HG02588 (cell line): ENCODE data around the gene IMPDH1.

Source experiments
- ATAC-seq: cut with Tn5 transposase; IDR thresholded peaks from one replicate; pipeline ENCODE4 v1.9.1; 2021; ENCODE audit warnings: mild to moderate bottlenecking, moderate library complexity; ENCODE audit not compliant: unreplicated experiment

Gene IMPDH1

DNA sequence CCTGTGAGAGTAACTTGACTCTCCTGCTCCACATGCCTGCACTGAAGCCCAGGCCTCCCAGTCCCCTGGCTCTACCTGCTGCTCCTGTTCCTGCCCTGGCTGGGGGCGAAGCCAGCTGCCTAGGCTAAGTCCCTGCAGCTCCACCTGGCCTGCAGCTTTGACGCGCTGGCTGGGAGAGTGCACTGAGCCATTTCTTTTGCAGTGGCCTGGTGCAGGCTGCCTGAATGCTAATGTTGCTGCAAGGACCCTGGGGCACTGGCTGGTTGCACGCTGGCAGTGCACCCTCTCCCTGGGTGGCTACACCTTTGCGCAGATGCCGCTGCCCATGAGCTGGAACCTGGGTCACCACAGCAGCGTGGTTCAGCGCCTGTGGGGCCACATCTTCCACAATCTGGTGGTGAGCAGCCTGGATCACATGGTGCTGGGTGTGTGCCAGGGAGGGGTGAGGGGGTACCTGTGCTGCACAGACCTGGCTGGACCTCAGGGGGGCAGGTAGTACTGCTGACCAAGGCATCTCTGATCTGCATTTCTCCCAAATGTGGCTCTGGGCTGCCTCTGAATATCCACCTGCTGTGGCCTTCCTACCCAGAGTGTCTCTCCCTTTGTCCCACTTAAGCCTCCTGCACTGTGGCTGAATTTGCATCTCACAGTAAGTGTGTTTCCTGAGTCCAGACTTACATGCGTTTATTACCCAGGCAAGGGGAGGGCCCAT is 20.0 kb downstream of the IMPDH1 start:
- ATAC-seq: no peak

DNA sequence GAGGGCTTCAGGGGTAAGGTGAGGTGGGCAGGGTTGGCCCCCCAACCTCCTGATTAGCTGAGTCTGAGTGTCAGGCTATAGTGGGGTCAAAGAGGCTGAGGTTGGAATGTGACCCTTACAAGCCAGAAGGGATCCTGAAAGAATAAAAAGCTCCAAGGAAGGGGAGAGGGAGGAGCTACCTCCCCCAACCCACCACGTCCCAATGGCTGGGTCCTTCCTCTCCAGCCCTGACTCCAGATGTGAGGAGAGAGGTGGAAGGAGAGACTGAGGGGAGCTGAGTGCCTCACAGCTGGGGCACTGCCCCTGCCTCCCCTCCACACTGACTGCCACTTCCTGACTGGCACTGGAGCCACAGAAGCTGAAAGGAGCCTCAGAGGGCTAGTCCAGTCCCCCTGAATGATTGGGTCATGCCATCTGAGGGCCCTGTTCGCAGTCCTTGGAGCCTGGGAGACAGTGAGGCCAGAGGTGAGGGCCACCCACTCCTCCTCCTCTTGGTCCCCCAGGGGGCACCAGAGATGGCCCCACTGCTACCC is 20.6 kb downstream of the IMPDH1 start:
- ATAC-seq: no peak

DNA sequence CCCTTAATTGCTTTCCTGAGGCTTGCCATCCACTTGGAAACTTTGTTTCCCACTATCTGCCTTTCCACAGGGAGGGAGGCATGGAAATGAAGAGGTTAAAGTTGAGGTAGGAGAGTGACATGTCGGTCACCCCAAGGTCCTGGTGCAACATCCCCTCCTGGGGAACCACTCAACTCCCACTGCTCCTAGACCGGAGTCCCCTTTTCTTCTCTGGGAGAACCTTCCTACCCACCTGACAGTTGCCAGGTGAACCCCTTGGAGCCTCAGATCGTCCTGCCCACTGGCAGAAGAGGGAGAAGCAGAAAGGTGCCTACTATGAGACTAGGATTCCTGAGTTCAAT is 21.7 kb downstream of the IMPDH1 start:
- ATAC-seq: no peak

DNA sequence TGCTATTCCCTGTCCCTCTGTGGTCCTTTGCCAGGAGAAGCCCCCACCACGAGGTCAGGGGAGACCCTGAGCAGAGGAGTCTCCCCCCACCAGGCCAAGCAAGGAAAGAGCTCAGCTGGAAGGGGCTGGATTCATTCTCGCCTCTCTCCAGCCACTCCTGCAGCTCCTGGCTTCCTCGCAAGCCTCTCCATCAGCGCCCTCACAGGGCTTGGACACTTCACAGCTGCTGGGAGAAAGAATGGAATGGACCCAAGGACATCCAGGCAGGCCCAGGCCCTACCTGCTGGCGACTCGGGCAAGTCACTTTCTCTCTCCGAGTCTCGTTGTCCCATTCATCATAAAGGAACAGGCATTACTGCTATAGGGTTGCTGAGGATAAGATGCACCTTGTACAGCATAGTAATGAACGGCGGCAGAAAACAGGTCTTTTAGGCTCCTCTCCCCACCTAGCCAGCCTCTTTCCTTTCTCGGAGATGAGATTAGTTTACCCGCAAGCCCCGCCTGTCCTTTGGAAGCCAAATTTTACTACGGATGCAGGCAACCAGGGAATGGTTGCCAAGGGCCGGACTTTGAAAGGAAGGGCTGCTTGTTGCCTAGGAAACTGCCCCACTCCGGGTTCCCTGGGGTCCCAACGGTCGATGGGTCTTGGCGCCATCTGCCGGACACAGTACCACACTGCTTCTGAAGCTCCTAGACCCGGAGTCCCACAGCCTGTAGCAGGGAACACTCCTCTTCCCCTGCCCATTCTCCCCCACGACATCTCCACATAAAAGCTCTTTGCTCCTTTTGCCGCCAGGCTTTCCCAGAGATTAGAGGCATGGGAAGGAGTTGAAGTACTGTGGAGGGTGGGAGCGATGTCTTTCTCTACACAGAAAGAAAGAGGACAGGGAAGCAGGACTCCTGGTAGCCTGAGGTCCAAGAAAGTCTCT is 22.3 kb downstream of the IMPDH1 start:
- peak; percentile 71 for ATAC-seq

DNA sequence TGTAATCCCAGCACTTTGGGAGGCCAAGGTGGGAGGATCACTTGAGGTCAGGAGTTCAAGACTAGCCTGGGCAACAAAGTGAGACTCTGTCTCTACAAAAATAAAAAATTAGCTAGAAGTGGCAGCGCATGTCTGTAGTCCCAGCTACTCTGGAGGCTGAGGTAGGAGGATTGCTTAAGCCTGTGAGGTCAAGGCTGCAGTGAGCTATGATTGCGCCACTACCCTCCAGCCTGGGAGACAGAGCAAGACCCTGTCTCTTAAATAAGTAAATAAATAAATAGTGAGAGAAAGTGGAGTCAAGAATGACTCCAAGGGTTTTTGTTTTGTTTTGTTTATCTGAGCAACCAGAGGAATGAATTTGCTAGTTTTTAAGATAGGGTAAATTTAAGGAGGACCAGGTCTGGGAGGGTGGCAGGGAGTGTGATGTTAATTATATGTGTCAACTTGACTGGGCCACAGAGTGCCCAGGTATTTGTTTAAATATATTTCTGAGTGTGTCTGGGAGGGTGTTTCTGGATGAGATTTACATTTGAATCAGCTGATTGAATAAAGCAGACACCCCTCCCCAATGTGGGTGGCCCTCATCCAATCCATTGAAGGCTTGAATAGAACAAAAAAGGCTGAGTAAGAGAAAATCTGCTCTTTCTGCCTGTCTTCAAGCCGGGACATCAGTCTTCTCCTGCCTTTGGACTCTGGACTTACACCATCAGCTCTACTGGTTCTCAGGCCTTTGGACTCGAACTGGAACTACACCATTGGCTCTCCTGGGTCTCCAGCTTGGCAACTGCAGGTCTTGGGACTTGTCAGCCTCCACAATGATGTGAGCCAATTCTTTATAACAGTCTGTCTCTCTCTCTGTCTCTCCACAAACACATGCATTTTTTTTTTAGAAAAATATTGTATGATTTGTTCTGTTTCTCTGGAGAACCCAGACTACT is 23.5 kb downstream of the IMPDH1 start:
- ATAC-seq: no peak

DNA sequence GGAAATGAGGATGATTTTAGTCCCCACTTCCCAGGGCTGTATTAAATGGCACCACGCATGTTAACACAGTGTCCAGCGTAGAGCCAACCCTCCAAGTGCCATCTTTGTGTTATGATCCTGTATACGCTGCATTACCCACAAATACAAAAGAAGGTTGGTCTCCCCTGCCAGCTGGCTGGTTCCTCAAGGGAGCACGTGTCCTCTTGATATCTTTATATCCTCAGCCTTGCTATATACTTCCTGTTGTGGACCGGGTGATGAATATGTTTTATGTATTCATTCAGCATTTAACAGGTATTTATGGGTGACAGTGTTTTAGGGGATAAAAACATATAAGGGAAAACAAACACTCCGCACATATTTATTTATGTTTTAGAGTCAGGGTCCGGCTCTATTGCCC is 25.1 kb downstream of the IMPDH1 start:
- no peak for ATAC-seq

DNA sequence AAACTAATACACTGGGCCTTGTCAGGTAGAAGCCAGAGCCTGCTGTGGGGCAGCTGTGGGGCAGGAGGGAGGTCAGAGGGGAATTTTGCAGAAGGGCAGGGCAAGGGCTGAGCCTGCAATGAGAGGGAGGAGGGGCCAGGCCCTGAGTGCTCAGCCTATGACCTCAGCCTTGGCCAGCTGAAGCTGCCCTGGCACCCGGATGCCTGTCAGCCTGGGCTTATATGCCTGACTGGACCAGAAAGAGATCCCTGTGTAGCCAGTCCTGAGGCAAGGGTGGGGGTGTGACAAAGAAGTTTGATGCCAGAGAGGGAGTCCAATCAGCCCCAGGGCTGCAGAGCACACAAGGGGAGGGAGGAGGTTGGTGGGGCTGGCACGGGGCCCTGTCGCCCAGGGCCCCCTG is 26.0 kb downstream of the IMPDH1 start:
- no peak for ATAC-seq

DNA sequence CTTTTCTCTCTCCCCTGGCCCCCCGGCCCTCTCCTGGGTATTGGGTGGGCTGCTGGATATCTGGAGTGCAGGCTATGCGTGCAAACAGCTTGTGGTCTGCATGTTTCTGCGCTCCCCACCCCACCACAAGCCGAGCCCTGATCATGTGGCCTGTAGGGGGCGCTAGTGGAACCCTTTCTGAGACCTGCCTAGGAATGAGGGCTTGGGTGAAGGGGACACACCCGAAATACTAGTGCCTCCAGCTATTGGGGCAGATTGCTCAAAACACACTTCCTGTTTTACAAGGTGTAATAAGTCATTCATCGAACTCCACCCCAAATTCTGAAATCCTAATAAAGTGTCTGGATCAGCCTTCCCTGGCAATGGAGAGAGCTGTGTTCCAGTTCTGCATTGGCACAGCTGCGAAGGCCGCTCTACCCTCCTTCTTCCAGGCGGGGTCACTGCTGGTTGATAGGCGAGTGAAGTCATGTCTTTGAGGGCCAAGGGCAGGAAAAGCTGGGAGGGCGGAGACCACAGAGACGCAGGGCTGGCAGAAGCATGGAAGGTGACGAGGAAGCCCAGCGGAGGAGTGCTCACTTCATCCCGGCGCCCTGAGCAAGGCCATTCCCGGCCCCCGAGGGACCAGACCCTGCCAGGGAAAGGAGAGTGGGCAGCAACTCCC is 28.5 kb downstream of the IMPDH1 start:
- no peak for ATAC-seq

DNA sequence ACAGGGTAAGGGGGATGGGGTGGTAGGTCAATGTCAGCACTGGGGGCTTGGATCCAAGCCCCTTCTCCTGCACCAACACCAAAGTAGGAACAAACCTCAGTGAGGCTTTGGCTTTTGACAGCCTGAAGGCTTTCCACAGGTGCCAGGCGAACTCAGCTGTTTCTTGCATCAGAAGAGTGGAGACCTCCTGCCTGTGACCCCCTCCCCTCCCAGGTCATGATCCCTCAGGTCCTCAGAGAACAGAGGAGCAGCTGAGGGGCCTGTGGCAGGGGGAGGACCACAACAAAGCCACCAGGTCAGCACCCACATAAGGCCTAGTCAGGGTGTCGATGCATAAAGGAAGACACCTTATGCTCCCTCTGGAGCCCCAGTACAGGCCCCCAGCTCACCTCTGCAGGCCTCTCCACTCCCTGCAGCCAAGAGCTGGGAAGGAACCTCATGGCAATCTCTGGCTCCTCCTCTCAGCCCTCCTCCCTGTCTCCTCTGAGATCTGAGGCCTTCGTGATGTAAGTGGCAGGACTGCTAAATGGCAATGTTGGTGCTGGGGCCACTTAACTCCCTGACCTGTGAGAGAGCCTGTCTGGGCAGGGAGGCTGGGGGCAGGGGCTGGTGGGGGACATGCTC is 29.2 kb downstream of the IMPDH1 start:
- ATAC-seq: no peak

DNA sequence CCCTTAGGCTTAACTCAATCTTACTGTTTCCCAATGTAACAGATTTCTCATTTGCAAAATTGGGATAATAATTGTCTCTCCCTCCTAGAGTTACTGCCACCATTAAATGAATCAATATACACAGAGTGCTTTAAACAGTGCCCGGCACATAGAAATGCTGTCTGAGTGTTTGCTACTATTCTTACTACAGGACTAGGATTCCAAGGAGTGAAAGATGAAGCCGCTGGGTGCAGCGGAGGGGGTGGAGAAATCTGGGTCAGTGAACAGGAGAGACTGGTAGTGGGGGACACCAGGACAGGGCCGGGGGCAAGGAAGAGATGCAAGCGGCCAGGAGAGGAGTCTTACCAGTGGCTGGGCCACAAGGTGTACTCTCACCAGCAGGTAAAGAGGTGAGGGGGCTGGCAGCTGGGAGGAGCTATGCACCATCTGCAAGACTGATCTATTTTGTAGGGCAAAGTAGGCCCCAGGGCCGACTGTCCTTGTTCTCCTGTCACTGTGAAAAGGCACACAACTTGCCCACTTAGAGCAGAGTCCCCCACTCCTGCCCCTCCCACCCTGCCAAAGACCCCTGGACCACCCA is 29.8 kb downstream of the IMPDH1 start:
- ATAC-seq: no peak

DNA sequence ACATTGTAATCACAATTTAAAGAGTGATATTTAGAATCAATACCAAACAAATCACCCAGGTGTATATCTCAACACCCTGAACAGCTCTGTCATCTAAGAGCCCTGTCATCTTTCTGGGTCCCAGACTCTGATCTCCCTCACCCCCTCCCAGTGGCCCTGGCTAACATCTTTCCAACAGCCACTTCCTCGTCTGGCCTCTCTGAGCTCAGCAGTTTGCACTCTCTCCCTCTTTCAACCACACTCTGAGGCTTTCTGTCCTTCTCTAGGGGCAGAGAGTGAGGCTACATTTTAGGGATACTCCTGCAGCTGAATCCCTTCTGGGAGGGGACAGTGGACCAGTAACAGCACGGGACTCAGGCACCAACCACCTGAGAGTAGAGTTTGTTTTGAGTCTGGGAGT is 31.1 kb downstream of the IMPDH1 start:
- no peak for ATAC-seq

DNA sequence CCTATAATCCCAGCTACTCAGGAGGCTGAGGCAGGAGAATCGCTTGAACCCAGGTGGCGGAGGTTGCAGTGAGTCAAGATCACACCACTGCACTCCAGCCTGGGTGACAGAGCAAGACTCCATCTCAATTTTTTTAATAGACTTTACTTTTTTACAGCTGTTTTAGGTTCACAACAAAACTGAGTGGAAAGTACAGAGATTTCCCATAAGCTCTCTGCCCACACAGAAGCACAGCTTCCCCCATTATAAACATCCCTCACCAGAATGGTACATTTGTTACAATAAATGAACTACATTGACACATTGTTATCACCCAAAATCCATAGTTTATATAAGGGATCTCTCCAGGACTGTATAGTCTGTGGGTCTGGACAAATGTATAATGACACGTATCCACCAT is 33.7 kb downstream of the IMPDH1 start:
- no peak for ATAC-seq

DNA sequence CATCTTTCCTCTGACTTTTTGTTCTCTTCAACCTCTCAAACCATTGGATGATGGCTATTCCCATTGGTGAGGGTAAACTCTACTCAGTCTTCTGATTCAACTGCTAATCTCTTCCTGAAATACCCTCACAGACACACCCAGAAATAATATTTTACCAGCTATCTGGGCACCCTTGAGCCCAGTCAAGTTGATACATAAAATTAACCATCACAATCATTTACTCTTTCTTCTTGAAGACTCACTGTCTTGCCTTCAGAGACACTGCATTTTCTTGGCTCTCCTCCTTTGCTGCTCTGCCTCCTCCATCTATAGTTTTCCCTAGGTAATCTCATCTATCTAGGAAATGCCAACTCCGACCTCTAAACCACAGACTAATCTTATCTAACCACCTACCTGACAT is 35.7 kb downstream of the IMPDH1 start:
- no peak for ATAC-seq

DNA sequence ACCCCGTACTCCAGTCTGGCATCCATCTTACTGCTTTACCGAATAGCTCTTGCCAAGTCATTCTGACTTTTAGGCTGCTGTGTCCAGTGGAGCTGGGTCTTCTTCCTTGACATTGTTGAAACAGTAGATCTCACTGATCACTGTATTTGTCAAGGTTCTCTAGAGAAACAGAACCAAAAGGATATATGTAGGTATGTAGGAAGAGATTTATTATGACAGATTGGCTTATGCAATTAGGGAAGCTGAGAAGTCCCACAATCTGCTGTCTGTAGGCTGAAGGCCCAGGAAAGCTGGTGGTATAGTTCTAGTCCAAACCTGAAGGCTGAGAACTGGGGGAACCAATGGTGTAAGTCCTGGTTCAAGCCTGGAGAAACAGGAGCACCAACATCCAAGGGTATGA is 36.2 kb downstream of the IMPDH1 start:
- no peak for ATAC-seq

DNA sequence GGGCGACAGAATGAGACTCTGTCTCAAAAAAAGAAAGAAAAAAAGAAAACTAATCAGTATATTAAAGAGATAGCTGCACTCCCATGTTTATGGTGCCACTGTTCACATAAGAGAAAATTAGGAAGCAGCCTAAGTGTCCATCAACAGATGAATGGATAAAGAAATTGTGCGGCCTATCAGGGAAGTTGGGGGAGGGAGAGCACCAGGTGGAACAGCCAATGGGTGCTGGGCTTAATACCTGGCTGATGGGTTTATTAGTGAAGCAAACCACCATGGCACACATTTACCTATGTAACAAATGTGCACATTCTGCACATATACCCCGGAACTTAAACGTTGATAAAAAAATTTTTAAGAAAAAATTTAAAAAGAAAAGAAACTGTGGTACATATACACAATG is 39.3 kb downstream of the IMPDH1 start:
- ATAC-seq: no peak

DNA sequence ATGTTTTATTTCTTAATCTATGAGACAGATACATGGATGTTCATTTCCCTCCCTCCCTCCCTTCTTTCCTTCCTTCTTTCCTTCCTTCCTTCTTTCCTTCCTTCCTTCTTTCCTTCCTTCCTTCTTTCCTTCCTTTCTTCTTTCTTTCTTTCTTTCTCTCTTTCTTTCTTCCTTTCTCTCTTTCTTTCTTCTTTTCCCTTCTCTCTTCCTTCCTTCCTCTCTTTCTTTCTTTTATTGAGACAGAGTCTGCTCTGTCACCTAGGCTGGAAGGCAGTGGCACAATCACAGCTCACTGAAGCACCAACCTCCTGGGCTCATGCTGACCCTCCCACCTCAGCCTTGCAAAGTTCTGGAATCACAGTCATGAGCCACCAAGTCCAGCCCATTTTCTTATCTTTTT is 42.8 kb downstream of the IMPDH1 start:
- no peak for ATAC-seq

DNA sequence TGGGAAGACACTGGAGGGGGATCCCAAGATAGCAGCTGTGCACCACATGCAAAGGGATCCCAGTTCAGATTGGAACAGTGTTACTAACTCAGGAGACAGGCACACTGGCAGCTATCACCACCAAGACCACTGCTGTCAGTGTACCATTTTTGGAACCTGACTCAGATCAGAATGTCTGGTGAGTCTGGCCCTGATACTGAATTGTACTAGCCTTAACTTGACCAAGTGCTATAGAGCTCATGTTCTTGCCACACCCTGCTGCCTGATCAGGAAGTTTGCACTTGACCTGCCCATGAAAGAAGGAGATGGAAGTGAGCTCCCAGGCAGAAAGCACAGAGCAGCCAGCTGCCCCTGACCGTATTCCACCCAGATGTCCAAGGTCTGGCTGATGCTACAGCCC is 43.5 kb downstream of the IMPDH1 start:
- ATAC-seq: no peak

DNA sequence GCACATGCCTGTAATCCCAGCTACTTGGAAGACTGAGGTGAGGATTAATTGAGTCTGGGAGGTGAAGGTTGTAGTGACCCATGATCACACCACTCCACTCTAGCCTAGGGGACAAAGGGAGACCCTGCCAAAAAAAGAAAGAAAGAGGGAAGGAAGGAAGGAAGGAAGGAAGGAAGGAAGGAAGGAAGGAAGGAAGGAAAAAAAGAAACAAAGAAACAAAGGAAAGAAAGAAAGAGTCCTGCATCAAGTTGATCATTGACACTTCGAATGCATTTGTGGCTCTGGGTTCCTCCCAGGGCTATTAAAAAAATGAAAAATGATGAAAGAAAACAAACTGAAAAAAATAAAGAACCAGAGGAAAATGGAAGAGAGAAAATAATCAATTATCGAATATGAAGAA is 44.4 kb downstream of the IMPDH1 start:
- ATAC-seq: no peak

DNA sequence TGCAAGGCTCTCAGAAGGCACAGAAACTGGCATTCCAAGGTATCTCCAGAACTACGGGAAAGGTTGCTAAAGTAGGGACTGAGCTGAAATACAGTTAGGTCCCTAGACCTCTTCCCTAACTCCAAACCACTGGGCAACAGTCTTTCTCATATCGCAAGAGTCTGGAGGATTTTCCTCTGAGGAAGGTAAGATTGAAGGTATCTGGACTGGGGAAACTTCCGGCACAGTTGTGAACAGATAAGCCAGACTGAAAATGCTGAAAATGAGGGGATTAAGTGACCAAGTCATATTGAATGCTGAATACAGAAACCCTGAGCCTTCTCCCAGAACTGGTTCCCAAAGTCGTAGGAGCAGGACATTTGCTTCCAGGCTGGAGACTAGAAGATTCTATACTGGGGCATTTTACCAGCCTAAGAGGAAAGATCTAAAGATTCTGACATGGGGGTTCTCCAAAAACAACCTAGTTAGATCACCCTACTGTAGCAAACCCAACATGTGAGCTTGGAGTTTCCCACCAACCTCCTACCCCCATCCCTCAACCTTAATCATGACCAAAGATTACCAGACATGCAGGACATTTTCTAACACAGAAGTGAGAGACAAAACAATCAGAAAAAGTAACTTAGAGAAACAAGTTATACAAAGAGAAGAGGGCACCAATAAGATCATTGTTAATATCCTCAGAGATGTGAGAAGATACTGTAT is 45.5 kb downstream of the IMPDH1 start:
- no peak for ATAC-seq
